B cell (primary cell): ENCODE measurements around the gene CNTNAP2.

Source experiments
- CTCF ChIP-seq: fragments of 200-600 bp; IDR thresholded peaks from one replicate; pipeline ENCODE4 v1.8.0; 2022; ENCODE audit warnings: antibody characterized with exemption, mild to moderate bottlenecking
- EZH2 ChIP-seq: IDR thresholded peaks from 2 replicates; pipeline ENCODE4 v1.6.1; 2012; ENCODE audit warnings: borderline replicate concordance, low read depth, mild to moderate bottlenecking, moderate library complexity, low read length; ENCODE audit not compliant: insufficient read depth, poor library complexity, severe bottlenecking

DNA sequence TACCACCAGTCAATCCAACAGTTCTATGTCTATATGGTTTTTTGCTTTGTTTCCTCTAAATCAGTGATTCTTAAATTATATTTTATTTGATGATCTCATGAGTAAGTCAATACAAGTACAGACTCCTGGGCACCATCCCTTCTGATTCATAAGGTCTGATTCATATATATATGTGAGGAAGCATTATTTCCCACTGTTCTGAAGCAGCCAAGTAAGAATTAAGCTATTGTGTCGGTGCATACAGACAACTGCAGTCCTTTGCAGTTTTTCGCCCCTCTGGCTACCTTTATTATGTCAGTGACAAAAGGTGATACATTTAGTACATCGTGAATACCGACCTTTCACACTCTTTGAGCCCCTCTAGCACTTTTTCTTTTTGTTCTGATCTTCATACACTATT is 1394.3 kb downstream of the CNTNAP2 start:
- TF ChIP-seq EZH2, result no peak
- TF ChIP-seq CTCF, result no peak
